Loucy (cell line): Measurements from ENCODE around the gene FSD2.

Source experiments
- H2AFZ ChIP-seq: fragments of 200-600 bp; sonication (generic); 2 replicates; pipeline ENCODE4 v1.6.0; 2016; ENCODE audit warnings: antibody characterized with exemption, mild to moderate bottlenecking, low read length, moderate library complexity
- H3F3A ChIP-seq: fragments of 200-600 bp; 2 replicates; pipeline ENCODE4 v1.6.0; 2016; ENCODE audit warnings: antibody characterized with exemption, low read depth, mild to moderate bottlenecking
- H3K27me3 ChIP-seq: fragments of 200-600 bp; sonication (generic); 2 replicates; pipeline ENCODE4 v1.6.1; 2014; ENCODE audit warnings: low read length, mild to moderate bottlenecking; ENCODE audit not compliant: insufficient read depth, poor library complexity, severe bottlenecking
- H3K36me3 ChIP-seq: fragments of 200-600 bp; sonication (generic); 2 replicates; pipeline ENCODE4 v1.6.1; 2016; ENCODE audit warnings: low read length; ENCODE audit not compliant: insufficient read depth
- H3K4me1 ChIP-seq: fragments of 200-600 bp; sonication (generic); 2 replicates; pipeline ENCODE4 v1.5.1; 2014; ENCODE audit warnings: low read length, mild to moderate bottlenecking; ENCODE audit not compliant: insufficient read depth, poor library complexity, severe bottlenecking
- H3K4me2 ChIP-seq: fragments of 200-600 bp; sonication (generic); 2 replicates; pipeline ENCODE4 v1.6.0; 2014; ENCODE audit warnings: antibody characterized with exemption, low read length, low read depth, mild to moderate bottlenecking; ENCODE audit not compliant: poor library complexity, severe bottlenecking
- H3K4me3 ChIP-seq: fragments of 200-600 bp; sonication (generic); 2 replicates; pipeline ENCODE4 v1.5.1; 2014; ENCODE audit warnings: low read length, mild to moderate bottlenecking, mixed read lengths; ENCODE audit not compliant: poor library complexity, severe bottlenecking
- H3K79me2 ChIP-seq: fragments of 200-600 bp; sonication (generic); 2 replicates; pipeline ENCODE4 v1.6.1; 2014; ENCODE audit warnings: low read length; ENCODE audit not compliant: insufficient read depth
- H3K9ac ChIP-seq: fragments of 200-600 bp; sonication (generic); 2 replicates; pipeline ENCODE4 v1.6.0; 2014; ENCODE audit warnings: mild to moderate bottlenecking, low read depth, low read length, moderate library complexity; ENCODE audit not compliant: poor library complexity, severe bottlenecking
- H3K9me2 ChIP-seq: fragments of 200-600 bp; sonication (generic); replicated peaks from 2 replicates; pipeline ENCODE4 v1.6.1; 2016; ENCODE audit warnings: low read depth, low read length, mixed read lengths
- H3K9me3 ChIP-seq: fragments of 200-600 bp; sonication (generic); 2 replicates; pipeline ENCODE4 v1.6.1; 2014; ENCODE audit warnings: mild to moderate bottlenecking, antibody characterized with exemption, low read length, low read depth; ENCODE audit not compliant: insufficient read depth
- H4K20me1 ChIP-seq: fragments of 200-600 bp; sonication (generic); 2 replicates; pipeline ENCODE4 v1.6.0; 2014; ENCODE audit warnings: antibody characterized with exemption, low read length, mild to moderate bottlenecking; ENCODE audit not compliant: insufficient read depth, poor library complexity, severe bottlenecking
- CTCF ChIP-seq: fragments of 200-600 bp; sonication (generic); conservative IDR thresholded peaks from 2 replicates; pipeline ENCODE4 v1.5.1; 2014; ENCODE audit warnings: mild to moderate bottlenecking, antibody characterized with exemption, low read length
- EZH2phosphoT487 ChIP-seq: fragments of 200-600 bp; IDR thresholded peaks from 2 replicates; pipeline ENCODE4 v1.6.1; 2018; ENCODE audit warnings: antibody characterized with exemption, mild to moderate bottlenecking, moderate library complexity, borderline replicate concordance

The FSD2 gene

GRCh38 chr15:82840166-82840565, 34.3 kb upstream of the FSD2 start:
- Histone ChIP-seq H3K9me3 (no peaks in the 10 kb centered on the region), H3F3A (no peaks in the 10 kb centered on the region), H2AFZ (no peak overlapping the region), H3K4me1 (no peaks in the 10 kb centered on the region), H4K20me1 (no peaks in the 10 kb centered on the region), H3K27me3 (no peaks in the 10 kb centered on the region), H3K36me3 (peaks cover 14% of the 10 kb centered on the region; the same call in 1 of the 2 replicates), H3K9ac (no peak overlapping the region), H3K9me2 (no peaks in the 10 kb centered on the region), H3K4me2 (no peak overlapping the region), H3K4me3 (no peak overlapping the region), H3K79me2 (no peaks in the 10 kb centered on the region)
- no peak for TF ChIP-seq EZH2phosphoT487
- no peak for TF ChIP-seq CTCF

GRCh38 chr15:82839136-82839535, 33.3 kb upstream of the FSD2 start:
- no peaks in the 10 kb centered on the region for H3K9me2 ChIP-seq
- no peak overlapping the region for H3K9ac ChIP-seq
- H3K36me3 ChIP-seq = peaks cover 22% of the 10 kb centered on the region; the same call in 1 of the 2 replicates

GRCh38 chr15:82838096-82838735, 32.3 kb upstream of the FSD2 start:
- no peak for TF ChIP-seq CTCF
- no peak for TF ChIP-seq EZH2phosphoT487
- Histone ChIP-seq H3K27me3 (no peaks in the 10 kb centered on the region), H3K4me3 (no peak overlapping the region), H3K9ac (no peak overlapping the region), H3K36me3 (peaks cover 27% of the 10 kb centered on the region; the same call in 1 of the 2 replicates), H3K9me2 (no peaks in the 10 kb centered on the region), H3K4me1 (no peaks in the 10 kb centered on the region), H3K79me2 (no peaks in the 10 kb centered on the region), H4K20me1 (no peaks in the 10 kb centered on the region), H2AFZ (no peak overlapping the region), H3F3A (no peaks in the 10 kb centered on the region), H3K4me2 (no peak overlapping the region), H3K9me3 (no peaks in the 10 kb centered on the region)

More at GRCh38 chr15:82839136-82839535, 33.3 kb upstream of the FSD2 start:
- Histone ChIP-seq H3K79me2 (no peaks in the 10 kb centered on the region), H3K27me3 (no peaks in the 10 kb centered on the region), H2AFZ (no peak overlapping the region), H3K4me1 (no peaks in the 10 kb centered on the region), H4K20me1 (no peaks in the 10 kb centered on the region), H3K4me3 (no peak overlapping the region), H3K9me3 (no peaks in the 10 kb centered on the region), H3K4me2 (no peak overlapping the region), H3F3A (no peaks in the 10 kb centered on the region)
- no peak for TF ChIP-seq EZH2phosphoT487
- TF ChIP-seq CTCF = no peak
